CD4-positive, alpha-beta T cell treated with Interleukin-12 subunit alpha and Interleukin-12 subunit beta, for 1 hour (primary cell): ENCODE measurements around the gene SURF2.

Source experiments
- DNase-seq: peaks from one replicate; pipeline ENCODE4 v3.0.0-alpha.2; 2020

SURF2 gene

DNA sequence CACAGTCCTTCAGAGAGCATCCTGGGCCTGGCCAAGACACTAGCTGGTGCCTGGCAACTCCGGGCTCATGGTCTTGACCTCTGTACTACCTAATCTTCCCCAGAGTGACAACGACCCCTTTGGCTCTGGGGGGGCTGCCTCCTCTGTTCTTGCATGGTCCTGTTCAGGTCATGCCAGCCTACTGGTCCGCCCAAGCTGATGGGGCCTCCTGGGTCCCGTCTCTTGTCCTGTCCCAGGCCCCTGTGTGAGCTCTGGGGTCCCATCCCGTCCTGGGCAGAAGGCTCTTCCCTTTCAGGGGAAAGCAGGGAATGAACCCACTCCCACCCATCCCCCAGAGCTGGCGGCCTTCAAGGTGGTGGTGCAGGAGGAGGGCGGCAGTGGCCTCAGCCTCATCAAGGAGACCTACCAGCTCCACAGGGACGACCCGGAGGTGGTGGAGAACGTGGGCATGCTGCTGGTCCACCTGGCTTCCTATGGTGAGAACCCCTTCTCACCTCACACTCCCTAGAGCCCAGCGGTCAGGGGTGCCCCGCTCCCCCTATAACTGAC is 48.2 kb downstream of the SURF2 start:
- DNase-seq: no peak

DNA sequence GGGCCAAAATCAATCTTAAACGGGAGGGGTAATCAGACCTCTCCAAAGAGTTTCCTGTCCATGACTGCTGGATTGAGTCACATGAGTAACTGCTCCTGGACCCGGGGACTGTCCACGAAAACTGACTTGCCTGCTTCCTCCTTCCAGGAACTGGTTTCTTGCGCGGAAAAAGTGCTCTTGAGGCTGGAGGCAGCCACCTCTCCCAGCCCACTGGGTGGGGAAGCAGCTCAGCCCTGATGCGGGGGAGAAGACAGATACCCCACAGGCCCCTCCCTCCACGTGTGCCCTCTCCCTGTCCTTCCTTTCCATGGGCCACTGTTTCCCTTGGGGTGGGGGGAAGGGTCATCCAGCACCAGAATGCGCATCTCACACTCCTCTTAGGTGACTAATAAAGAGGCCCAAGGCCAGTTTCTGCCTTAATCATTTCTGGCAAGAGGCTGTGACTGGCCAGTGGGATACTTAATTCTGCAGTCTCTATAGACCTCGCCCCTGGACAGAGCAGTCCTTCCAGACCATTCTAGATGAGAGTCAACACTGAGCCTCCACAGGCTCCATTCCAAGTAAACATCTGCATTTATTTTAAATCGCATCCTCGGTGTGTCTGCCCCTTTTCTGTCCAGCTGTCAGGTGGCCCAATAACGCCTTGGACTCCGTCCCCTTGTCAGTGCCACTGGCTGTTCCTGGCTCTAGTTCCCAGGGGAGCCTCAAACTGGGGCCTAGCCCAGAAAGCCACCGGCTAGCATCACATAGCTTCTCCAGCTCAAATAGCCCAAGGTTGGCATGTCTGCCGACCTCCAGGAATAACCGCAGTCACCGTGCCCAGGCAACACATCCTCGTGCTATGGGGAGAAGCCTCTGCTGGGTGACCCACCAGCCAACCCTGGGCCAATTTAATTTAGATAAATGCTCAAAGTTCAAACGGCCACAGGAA is 49.4 kb downstream of the SURF2 start:
- DNase-seq: no peak

DNA sequence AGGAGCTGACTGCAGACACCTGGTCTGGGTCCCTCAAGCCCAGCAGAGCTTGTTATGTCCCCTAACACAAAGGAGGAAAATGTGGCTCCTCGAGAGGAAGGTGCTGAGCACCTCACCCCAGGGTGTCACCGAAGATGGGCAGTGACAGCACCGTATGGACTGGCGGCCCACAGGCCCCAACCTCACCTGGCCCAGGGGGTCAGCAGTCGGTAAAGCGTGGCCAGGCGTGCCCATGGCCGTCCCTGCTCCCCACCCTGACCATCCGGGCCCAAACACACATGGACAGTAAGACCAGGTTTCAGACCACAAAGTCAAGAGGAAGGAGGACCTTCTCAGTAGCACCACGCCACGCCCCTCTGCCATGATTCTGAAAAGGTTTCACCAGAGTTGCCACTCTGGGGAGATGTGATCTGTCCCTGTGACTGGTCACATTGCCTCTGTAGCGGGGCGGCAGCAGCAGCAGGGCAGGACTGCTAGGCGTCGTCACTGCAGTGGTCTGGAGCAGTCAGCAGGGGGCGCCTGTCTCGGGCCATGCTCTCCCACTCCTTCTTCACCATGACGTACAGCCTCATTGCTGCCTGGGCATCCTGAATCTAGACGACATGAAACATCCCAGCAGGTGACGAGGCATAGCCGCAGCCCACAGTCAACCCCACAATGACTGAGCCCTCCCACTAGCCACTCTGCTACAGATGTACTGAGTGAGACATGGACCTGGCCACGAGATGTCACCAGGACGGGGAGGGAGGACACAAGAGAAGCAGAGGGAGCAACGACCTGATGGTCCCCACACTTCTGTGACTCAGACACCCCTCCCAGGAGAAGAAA is 50.3 kb downstream of the SURF2 start:
- DNase-seq: peak; percentile 84

DNA sequence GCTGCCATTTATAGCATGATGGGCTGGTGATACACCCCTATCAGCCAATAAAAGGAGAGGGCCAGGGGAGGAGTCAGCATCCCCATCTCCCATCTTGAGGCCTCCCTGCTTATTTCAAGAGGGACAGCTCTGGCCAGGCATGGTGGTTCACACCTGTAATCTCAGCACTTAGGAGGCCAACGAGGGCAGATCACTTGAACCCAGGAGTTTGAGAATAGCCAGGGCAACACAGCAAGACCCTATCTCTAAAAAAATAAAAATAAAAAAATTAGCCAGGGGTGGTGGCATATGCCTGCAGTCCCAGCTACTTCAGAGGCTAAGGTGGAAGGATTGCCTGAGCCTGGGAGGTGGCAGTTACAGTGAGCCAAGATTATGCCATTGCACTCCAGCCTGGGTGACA is 51.7 kb downstream of the SURF2 start:
- no peak for DNase-seq
